WTC11 (cell line): ENCODE results near the gene NEO1. TPM values are rescaled to one million over a fixed set of nuclear protein-coding genes. Genes with fewer than 3 reads are reported as not detected.

Experiments
- ATAC-seq: fragments of 200-7000 bp; cut with Tn5 transposase; 2 replicates; pipeline ENCODE4 v1.10.0; 2021; ENCODE audit warnings: mild to moderate bottlenecking, moderate library complexity
- CTCF ChIA-PET: fragments of 300-600 bp; sonication (Branson Sonifier 250); formaldehyde crosslinking; loops from one replicate; lab custom pipeline; 2021; ENCODE audit warnings: antibody characterized with exemption; lab: Charles Lee
- POLR2A ChIA-PET: fragments of 350-600 bp; sonication (Branson Sonifier 250); formaldehyde crosslinking; loops from one replicate; lab custom pipeline; 2021; ENCODE audit warnings: antibody characterized with exemption; lab: Charles Lee
- DNase-seq: peaks from one replicate; pipeline ENCODE4 v3.0.0; 2021; ENCODE audit warnings: low spot score
- H3K27ac Mint-ChIP-seq: 2 replicates; pipeline ENCODE4 v1.8.0; 2021; ENCODE audit warnings: mixed read lengths
- H3K27me3 Mint-ChIP-seq: 2 replicates; pipeline ENCODE4 v1.8.0; 2021; ENCODE audit warnings: low read depth, mild to moderate bottlenecking, moderate library complexity, mixed read lengths
- H3K36me3 Mint-ChIP-seq: 2 replicates; pipeline ENCODE4 v1.8.0; 2021; ENCODE audit warnings: mixed read lengths
- H3K4me1 Mint-ChIP-seq: 2 replicates; pipeline ENCODE4 v1.8.0; 2022; ENCODE audit warnings: mixed read lengths
- H3K4me3 Mint-ChIP-seq: 2 replicates; pipeline ENCODE4 v1.8.0; 2021; ENCODE audit warnings: mild to moderate bottlenecking, moderate library complexity, mixed read lengths
- H3K9me3 Mint-ChIP-seq: 2 replicates; pipeline ENCODE4 v1.8.0; 2021; ENCODE audit warnings: mixed read lengths
- ARID4B ChIP-seq: sonication (generic); formaldehyde crosslinking; IDR thresholded peaks from 2 replicates; pipeline ENCODE4 v1.8.0; 2023; ENCODE audit warnings: missing genetic modification reagents, mild to moderate bottlenecking, borderline replicate concordance
- ATF1 ChIP-seq: sonication (generic); formaldehyde crosslinking; IDR thresholded peaks from 2 replicates; pipeline ENCODE4 v1.8.1; 2023; ENCODE audit warnings: mild to moderate bottlenecking, moderate library complexity, missing genetic modification reagents
- EMX1 ChIP-seq: fragments of 250-450 bp; sonication (Bioruptor Pico); IDR thresholded peaks from 2 replicates; pipeline ENCODE4 v1.8.0; 2021; ENCODE audit warnings: mild to moderate bottlenecking
- FOXK1 ChIP-seq: sonication (generic); formaldehyde crosslinking; IDR thresholded peaks from 2 replicates; pipeline ENCODE4 v1.8.0; 2022; ENCODE audit warnings: mild to moderate bottlenecking, moderate library complexity, missing genetic modification reagents
- JAZF1 ChIP-seq: fragments of 250-450 bp; sonication (Bioruptor Pico); IDR thresholded peaks from 2 replicates; pipeline ENCODE4 v1.9.0; 2021; ENCODE audit warnings: moderate library complexity, mild to moderate bottlenecking, inconsistent platforms
- KAT7 ChIP-seq: sonication (generic); formaldehyde crosslinking; IDR thresholded peaks from 2 replicates; pipeline ENCODE4 v1.8.1; 2023; ENCODE audit warnings: missing genetic modification reagents, mild to moderate bottlenecking, borderline replicate concordance
- MLX ChIP-seq: sonication (generic); formaldehyde crosslinking; IDR thresholded peaks from 2 replicates; pipeline ENCODE4 v1.8.1; 2023; ENCODE audit warnings: mild to moderate bottlenecking, missing genetic modification reagents, moderate library complexity
- SMAD3 ChIP-seq: sonication (generic); formaldehyde crosslinking; IDR thresholded peaks from 2 replicates; pipeline ENCODE4 v1.8.0; 2022; ENCODE audit warnings: missing genetic modification reagents, mild to moderate bottlenecking, borderline replicate concordance
- STAT6 ChIP-seq: sonication (generic); formaldehyde crosslinking; conservative IDR thresholded peaks from 2 replicates; pipeline ENCODE4 v1.8.1; 2023; ENCODE audit warnings: mild to moderate bottlenecking, low read depth, missing genetic modification reagents, moderate library complexity
- TEAD1 ChIP-seq: sonication (generic); formaldehyde crosslinking; IDR thresholded peaks from 2 replicates; pipeline ENCODE4 v1.8.0; 2022; ENCODE audit warnings: mild to moderate bottlenecking, missing genetic modification reagents
- ZNF512 ChIP-seq: sonication (generic); formaldehyde crosslinking; IDR thresholded peaks from 2 replicates; pipeline ENCODE4 v1.8.1; 2022; ENCODE audit warnings: missing genetic modification reagents, borderline replicate concordance
- ZNF671 ChIP-seq: fragments of 250-450 bp; sonication (Bioruptor Pico); IDR thresholded peaks from 2 replicates; pipeline ENCODE4 v1.8.0; 2021; ENCODE audit warnings: mild to moderate bottlenecking
- total RNA-seq: library from RNA; stranded (reverse); gene quantifications from 3 replicates; pipeline ENCODE4 v1.2.3, GENCODE V29; 2021
- TF ChIP-seq, protein P1 (sequence below): fragments of 250-450 bp; sonication (Bioruptor Pico); IDR thresholded peaks from 2 replicates; pipeline ENCODE4 v1.8.0; 2021; ENCODE audit warnings: mild to moderate bottlenecking
- TF ChIP-seq, protein P2 (sequence below): sonication (generic); formaldehyde crosslinking; IDR thresholded peaks from 2 replicates; pipeline ENCODE4 v1.8.1; 2023; ENCODE audit warnings: mild to moderate bottlenecking, missing genetic modification reagents

NEO1 gene
- total RNA-seq, 1 experiment from 2014 or later = 37.1 TPM

- ChIA-PET CTCF (no interaction called here), POLR2A (interaction anchor here (0.7 kb wide), 1 partner anchor 9 kb away, joined by 11 read pairs; no protein-coding TSS in a partner anchor)
- H3K27me3 Mint-ChIP-seq = no peaks in the 10 kb centered on the region; the same call in 1 of the 2 replicates
- no peak overlapping the region for H3K4me3 Mint-ChIP-seq
- H3K36me3 Mint-ChIP-seq = no peaks in the 10 kb centered on the region
- ATAC-seq (no peak), DNase-seq (no peak)
- H3K9me3 Mint-ChIP-seq = peaks cover 8% of the 10 kb centered on the region; the same call in 1 of the 2 replicates
- 0 out of 2 replicates have a peak overlapping the region, but pooled peaks have one; percentile 13 for H3K27ac Mint-ChIP-seq
- H3K4me1 Mint-ChIP-seq = no peaks in the 10 kb centered on the region
- TF ChIP-seq KAT7 (CRISPR knock-in tag) (no peak), ATF1 (CRISPR knock-in tag) (no peak), STAT6 (CRISPR knock-in tag) (no peak), MLX (no peak), JAZF1 (no peak), TEAD1 (no peak)
These were observed 34.8 kb downstream of the NEO1 start for GRCh38 chr15:73087098-73087497.

- TF ChIP-seq ZNF512 (CRISPR knock-in tag) (no peak), SMAD3 (CRISPR knock-in tag) (no peak), EMX1 (no peak), TEAD1 (no peak), ARID4B (CRISPR knock-in tag) (no peak), ZNF671 (CRISPR knock-in tag) (no peak), FOXK1 (no peak)
- TF ChIP-seq, protein P1, sequence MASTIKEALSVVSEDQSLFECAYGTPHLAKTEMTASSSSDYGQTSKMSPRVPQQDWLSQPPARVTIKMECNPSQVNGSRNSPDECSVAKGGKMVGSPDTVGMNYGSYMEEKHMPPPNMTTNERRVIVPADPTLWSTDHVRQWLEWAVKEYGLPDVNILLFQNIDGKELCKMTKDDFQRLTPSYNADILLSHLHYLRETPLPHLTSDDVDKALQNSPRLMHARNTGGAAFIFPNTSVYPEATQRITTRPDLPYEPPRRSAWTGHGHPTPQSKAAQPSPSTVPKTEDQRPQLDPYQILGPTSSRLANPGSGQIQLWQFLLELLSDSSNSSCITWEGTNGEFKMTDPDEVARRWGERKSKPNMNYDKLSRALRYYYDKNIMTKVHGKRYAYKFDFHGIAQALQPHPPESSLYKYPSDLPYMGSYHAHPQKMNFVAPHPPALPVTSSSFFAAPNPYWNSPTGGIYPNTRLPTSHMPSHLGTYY (CRISPR knock-in tag) = no peak
- TF ChIP-seq, protein P2, sequence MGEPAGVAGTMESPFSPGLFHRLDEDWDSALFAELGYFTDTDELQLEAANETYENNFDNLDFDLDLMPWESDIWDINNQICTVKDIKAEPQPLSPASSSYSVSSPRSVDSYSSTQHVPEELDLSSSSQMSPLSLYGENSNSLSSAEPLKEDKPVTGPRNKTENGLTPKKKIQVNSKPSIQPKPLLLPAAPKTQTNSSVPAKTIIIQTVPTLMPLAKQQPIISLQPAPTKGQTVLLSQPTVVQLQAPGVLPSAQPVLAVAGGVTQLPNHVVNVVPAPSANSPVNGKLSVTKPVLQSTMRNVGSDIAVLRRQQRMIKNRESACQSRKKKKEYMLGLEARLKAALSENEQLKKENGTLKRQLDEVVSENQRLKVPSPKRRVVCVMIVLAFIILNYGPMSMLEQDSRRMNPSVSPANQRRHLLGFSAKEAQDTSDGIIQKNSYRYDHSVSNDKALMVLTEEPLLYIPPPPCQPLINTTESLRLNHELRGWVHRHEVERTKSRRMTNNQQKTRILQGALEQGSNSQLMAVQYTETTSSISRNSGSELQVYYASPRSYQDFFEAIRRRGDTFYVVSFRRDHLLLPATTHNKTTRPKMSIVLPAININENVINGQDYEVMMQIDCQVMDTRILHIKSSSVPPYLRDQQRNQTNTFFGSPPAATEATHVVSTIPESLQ (CRISPR knock-in tag) = no peak
- Mint-ChIP-seq H3K36me3 (no peaks in the 10 kb centered on the region), H3K4me3 (no peak overlapping the region), H3K4me1 (peaks cover 6% of the 10 kb centered on the region), H3K27me3 (no peaks in the 10 kb centered on the region), H3K27ac (no peak overlapping the region), H3K9me3 (no peaks in the 10 kb centered on the region)
- CTCF ChIA-PET = no interaction called here
- ATAC-seq (no peak), DNase-seq (no peak)
- POLR2A ChIA-PET = no interaction called here
These were observed 52.8 kb downstream of the NEO1 start for GRCh38 chr15:73105064-73105463.
